ENCODE measurements around the gene KCNJ6. TPM values are rescaled to one million over a fixed set of nuclear protein-coding genes. Genes with fewer than 3 reads are reported as not detected.
A peak's percentile ranks its signal among the peaks of the same experiment; 100 is the strongest.

The KCNJ6 gene
- total RNA-seq, 2 donors from 2014 or later, result not detected

GRCh38 chr21:37574751-37575150, 341.5 kb downstream of the KCNJ6 start:
- no peak for DNase-seq (ENCODE audit: low spot score)
- peaks cover 5% of the 10 kb centered on the region for H3K9me3 Mint-ChIP-seq
- H3K27ac Mint-ChIP-seq, result no peak overlapping the region
- peaks cover 0 to 2% of the 10 kb centered on the region in 2 donors for H3K4me1 Mint-ChIP-seq (ENCODE audit: low read depth in 2 of 2)
- peaks cover 18% of the 10 kb centered on the region for H3K36me3 Mint-ChIP-seq
- ATAC-seq, result no peak
- peaks cover 12 to 22% of the 10 kb centered on the region in 2 donors for H3K27me3 Mint-ChIP-seq
- H3K4me3 Mint-ChIP-seq, result no peak overlapping the region

DNA sequence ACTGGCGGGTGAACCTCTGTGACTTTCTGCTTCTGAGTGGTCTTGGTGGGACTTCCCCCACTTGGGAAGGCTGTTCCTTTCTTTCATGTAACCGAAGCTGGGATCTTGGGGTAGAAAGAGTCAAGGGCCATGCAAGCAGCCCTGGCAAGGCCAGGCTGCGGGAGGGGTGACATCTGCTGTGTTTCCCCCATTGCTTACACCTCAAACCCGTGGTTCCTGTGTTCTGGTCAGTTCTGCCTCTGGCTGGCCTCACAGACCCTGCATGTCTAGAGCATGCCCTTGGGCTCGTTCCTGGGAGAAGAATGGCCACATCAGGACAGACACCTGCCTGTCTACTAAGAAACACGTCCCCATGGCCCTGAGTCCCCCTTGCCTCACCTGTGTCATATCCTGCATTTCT, 341.9 kb downstream of the KCNJ6 start:
- Mint-ChIP-seq H3K4me3 (no peak overlapping the region), H3K27ac (no peak overlapping the region), H3K9me3 (peaks cover 3% of the 10 kb centered on the region), H3K4me1 (ENCODE audit: low read depth in 2 of 2) (peaks cover 0 to 2% of the 10 kb centered on the region in 2 donors), H3K27me3 (peaks cover 12 to 23% of the 10 kb centered on the region in 2 donors), H3K36me3 (peaks cover 14% of the 10 kb centered on the region)
- DNase-seq (ENCODE audit: low spot score), result no peak
- ATAC-seq, result no peak

- DNase-seq (ENCODE audit: low spot score) (no peak), ATAC-seq (no peak)
- Mint-ChIP-seq H3K4me3 (no peak overlapping the region), H3K36me3 (no peaks in the 10 kb centered on the region), H3K27me3 (peaks cover 12% of the 10 kb centered on the region in 2 donors), H3K9me3 (no peaks in the 10 kb centered on the region), H3K27ac (no peak overlapping the region), H3K4me1 (ENCODE audit: low read depth in 2 of 2) (peaks cover 0 to 2% of the 10 kb centered on the region in 2 donors)
Observed at GRCh38 chr21:37571442-37571841, 344.8 kb downstream of the KCNJ6 start.

DNA sequence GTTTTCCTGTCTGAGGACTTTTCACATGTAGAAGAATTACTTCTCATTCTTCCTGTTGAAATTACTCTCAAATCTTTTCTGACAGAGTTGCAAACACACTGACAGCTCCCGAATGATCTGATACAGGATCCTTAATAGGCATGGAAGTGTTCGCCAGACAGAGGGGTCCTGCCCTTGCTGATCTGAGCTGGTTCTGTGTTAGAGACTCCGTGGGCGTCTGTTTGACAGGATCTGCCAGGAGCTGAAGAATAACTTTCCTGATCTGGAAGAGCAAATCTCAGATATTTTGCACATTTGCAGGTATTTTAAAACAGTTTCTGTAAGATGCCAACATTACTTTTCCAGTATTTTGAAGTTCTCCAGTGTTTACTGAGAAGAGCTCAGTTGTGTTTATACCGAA, 347.3 kb downstream of the KCNJ6 start:
- Mint-ChIP-seq H3K27ac (no peak overlapping the region), H3K36me3 (no peaks in the 10 kb centered on the region), H3K4me1 (ENCODE audit: low read depth in 2 of 2) (peaks cover 18 to 20% of the 10 kb centered on the region in 2 donors), H3K9me3 (no peaks in the 10 kb centered on the region), H3K27me3 (peaks cover 12% of the 10 kb centered on the region in 2 donors), H3K4me3 (no peak overlapping the region)
- DNase-seq (ENCODE audit: low spot score) (no peak), ATAC-seq (no peak)

DNA sequence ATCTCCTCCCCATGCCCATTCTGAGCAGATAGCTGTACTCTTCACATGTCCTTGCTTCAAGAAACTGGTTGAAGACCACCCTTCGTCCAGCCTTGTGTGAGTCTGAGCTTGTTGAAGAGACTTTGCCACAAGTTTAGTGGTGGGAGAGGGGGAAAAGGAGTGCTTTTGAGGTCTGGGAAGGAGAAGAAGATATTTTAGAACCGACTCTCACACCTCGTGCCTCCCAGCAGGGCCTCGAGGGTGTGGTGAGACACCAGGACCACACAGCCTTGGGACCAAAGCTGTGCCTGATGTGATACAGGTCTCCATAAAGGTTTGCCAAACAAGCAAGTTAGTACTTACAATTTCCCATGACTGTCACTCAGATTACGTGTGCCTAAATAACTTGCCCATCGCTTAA, 347.8 kb downstream of the KCNJ6 start:
- DNase-seq (ENCODE audit: low spot score), result no peak
- Mint-ChIP-seq H3K36me3 (no peaks in the 10 kb centered on the region), H3K27me3 (peaks cover 12% of the 10 kb centered on the region in 2 donors), H3K4me3 (no peak overlapping the region), H3K9me3 (no peaks in the 10 kb centered on the region), H3K4me1 (ENCODE audit: low read depth in 2 of 2) (peaks cover 18 to 20% of the 10 kb centered on the region in 2 donors), H3K27ac (no peak overlapping the region)
- no peak for ATAC-seq

DNA sequence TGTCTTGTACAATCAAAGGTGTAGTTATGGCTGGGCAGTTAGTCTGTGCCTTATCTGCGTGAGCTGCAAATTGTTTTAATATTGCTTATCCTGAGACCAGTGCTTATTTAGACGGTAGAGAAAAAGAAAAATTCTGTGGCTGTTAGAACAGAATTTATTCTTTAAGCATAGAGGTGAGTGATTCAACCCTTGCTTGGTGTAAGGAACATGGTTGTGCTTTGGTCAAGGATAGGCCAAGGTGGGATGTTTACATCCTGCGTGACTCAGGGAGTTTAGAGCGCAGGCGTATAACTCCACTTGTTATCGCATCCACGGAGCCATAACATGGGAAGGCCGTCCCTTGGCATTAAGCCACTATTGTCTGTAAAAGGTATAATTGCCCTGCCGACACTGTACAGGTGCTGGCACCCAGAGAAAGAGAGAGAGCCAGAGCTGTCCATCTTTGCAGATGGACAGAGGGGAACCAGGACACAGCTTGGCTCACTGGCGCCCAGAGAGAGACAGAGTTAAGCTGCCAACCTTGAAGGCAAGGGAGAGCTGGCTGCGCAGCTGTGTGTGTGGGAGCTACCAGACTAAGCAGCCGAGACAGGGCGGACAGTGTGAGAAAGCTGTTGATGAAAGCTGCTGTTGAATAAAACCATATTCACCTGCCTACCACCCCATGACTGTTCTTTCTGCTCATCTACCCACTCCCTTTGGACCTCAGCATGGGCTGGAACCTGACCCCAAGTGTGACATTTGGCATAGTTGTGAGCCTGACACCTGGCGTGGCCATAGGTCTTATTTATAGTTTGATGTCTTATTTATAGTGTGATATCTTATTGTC, 349.3 kb downstream of the KCNJ6 start:
- Mint-ChIP-seq H3K27ac (no peak overlapping the region), H3K9me3 (no peaks in the 10 kb centered on the region)
- ATAC-seq, result no peak

GRCh38 chr21:37565530-37566223, 350.6 kb downstream of the KCNJ6 start:
- Mint-ChIP-seq H3K36me3 (no peaks in the 10 kb centered on the region), H3K27me3 (peaks cover 4 to 6% of the 10 kb centered on the region in 2 donors), H3K27ac (peak overlapping the region; percentile 99), H3K4me3 (peak overlapping the region; percentile 95), H3K4me1 (ENCODE audit: low read depth in 2 of 2) (peaks cover 18 to 23% of the 10 kb centered on the region in 2 donors), H3K9me3 (no peaks in the 10 kb centered on the region)
- ATAC-seq, result no peak
- no peak for DNase-seq (ENCODE audit: low spot score)

More for the DNA sequence above, 349.3 kb downstream of the KCNJ6 start:
- Mint-ChIP-seq H3K4me3 (no peak overlapping the region), H3K36me3 (no peaks in the 10 kb centered on the region), H3K27me3 (peaks cover 6 to 8% of the 10 kb centered on the region in 2 donors), H3K4me1 (ENCODE audit: low read depth in 2 of 2) (peaks cover 18 to 23% of the 10 kb centered on the region in 2 donors)
- DNase-seq (ENCODE audit: low spot score), result no peak

GRCh38 chr21:37564924-37565529, 351.2 kb downstream of the KCNJ6 start:
- Mint-ChIP-seq H3K27me3 (peaks cover 2 to 3% of the 10 kb centered on the region in 2 donors), H3K4me1 (ENCODE audit: low read depth in 2 of 2) (peaks cover 18 to 23% of the 10 kb centered on the region in 2 donors), H3K36me3 (no peaks in the 10 kb centered on the region), H3K4me3 (peak overlapping the region; percentile 95), H3K9me3 (no peaks in the 10 kb centered on the region), H3K27ac (peak overlapping the region; percentile 99)
- no peak for ATAC-seq
- DNase-seq (ENCODE audit: low spot score), result no peak

DNA sequence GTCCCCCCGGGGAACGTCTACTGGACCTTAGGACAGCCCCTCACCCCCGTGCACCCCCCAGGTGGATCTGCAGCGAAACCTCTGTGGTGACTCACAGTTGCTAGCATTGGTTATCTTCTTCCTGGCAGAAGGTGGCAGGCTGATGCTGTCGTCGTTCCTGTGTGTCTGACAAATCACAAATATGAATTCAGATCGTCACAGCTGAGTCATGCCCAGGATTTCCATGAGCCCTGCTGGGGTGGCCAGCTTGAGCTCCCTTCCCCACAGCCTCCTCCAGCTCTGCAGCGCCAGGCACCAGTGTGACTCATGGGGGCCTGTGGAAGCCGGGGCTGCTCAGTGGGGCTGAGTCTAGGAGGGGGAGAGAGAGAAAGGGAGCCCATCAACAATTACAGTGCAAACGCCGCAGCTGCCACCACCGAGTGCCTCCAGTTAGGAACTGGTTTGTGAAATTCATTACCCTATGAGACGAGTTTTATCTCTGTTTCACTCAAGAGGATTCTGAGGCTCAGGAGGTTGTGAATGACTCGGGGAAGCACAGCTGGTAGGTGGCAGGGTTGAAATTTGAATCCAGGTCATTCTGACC, 351.8 kb downstream of the KCNJ6 start:
- Mint-ChIP-seq H3K27ac (peak overlapping the region; percentile 99), H3K9me3 (no peaks in the 10 kb centered on the region), H3K27me3 (no peaks in the 10 kb centered on the region), H3K4me3 (peak overlapping the region; percentile 95), H3K36me3 (no peaks in the 10 kb centered on the region), H3K4me1 (ENCODE audit: low read depth in 2 of 2) (peaks cover 18 to 23% of the 10 kb centered on the region in 2 donors)
- ATAC-seq (peak; percentile 88 to 89), DNase-seq (ENCODE audit: low spot score) (peak; percentile 93)

- peak; percentile 97 for DNase-seq (ENCODE audit: low spot score)
- Mint-ChIP-seq H3K36me3 (no peaks in the 10 kb centered on the region), H3K27me3 (peaks cover 0 to 4% of the 10 kb centered on the region in 2 donors), H3K9me3 (no peaks in the 10 kb centered on the region), H3K4me1 (ENCODE audit: low read depth in 2 of 2) (peaks cover 18 to 23% of the 10 kb centered on the region in 2 donors), H3K4me3 (peak overlapping the region; percentile 95), H3K27ac (peak overlapping the region; percentile 99)
- ATAC-seq, result peak; percentile 94 to 95
Observed at GRCh38 chr21:37563641-37564340, 352.5 kb downstream of the KCNJ6 start.

- ATAC-seq (no peak), DNase-seq (ENCODE audit: low spot score) (no peak)
- Mint-ChIP-seq H3K36me3 (no peaks in the 10 kb centered on the region), H3K9me3 (no peaks in the 10 kb centered on the region), H3K27me3 (peaks cover 0 to 9% of the 10 kb centered on the region in 2 donors), H3K27ac (peak overlapping the region; percentile 99), H3K4me1 (ENCODE audit: low read depth in 2 of 2) (peaks cover 18 to 23% of the 10 kb centered on the region in 2 donors), H3K4me3 (peak overlapping the region; percentile 95)
Observed at GRCh38 chr21:37562920-37563640, 353.2 kb downstream of the KCNJ6 start.

DNA sequence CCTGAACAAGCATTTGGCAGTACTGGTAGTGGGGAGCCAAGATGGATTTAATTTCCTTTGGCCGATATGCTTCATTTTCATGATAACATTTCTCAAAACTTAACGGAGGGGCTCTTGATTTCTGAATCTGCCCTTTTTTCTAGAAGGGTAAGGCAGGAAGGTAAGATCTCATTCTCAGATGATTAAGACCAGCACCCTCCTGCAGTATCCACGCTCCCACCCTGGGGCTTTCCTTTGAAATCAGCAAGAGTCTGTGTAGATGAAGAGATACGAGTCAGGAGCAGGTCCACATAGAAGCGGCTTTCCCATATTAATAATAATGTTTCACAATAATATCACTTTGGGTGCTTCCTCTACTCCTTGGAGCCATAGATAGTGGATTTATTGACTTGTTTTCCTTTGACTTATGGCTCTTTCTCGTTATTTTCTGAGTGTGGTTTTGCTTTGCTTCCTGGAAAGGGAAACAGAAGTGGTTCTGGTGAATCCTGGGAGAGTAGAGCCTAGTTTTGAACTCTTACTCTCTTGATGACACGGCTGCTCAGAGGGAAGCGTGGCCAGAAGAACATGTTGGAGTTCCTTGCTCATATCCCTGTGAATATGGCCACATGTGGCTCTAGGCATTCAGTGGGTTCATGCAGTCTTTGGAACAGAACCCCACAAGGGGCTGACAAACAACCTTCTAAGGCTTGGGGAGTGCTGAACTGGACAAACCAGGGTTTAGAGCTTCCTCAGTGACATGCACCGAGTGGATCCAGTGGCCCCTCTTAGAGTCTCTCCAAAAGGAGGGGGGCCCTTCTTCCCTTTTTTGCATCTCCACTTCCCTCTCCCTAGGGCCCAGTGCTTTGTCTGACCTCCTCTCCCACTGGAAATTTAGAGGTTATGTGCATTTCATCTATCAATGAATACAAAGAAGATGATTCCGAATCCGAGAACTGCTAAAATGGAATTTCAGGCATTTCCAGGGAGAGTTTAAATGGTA, 354.0 kb downstream of the KCNJ6 start:
- Mint-ChIP-seq H3K36me3 (no peaks in the 10 kb centered on the region), H3K27ac (peak overlapping the region; percentile 99), H3K4me3 (peak overlapping the region; percentile 95), H3K4me1 (ENCODE audit: low read depth in 2 of 2) (peaks cover 18 to 23% of the 10 kb centered on the region in 2 donors), H3K9me3 (no peaks in the 10 kb centered on the region), H3K27me3 (peaks cover 0 to 9% of the 10 kb centered on the region in 2 donors)
- DNase-seq (ENCODE audit: low spot score), result no peak
- no peak for ATAC-seq
